H9 (cell line): ENCODE measurements around the gene TTLL4. TPM values are rescaled to one million over a fixed set of nuclear protein-coding genes. Genes with fewer than 3 reads are reported as not detected.

Experiments
- DNase-seq: peaks from one replicate; pipeline ENCODE4 v3.0.0-alpha.2; 2017
- H2AFZ ChIP-seq: one replicate; pipeline ENCODE4 v1.6.1; 2013; ENCODE audit warnings: mild to moderate bottlenecking, low read length, control low read depth, moderate library complexity
- H2AK5ac ChIP-seq: 2 replicates; pipeline ENCODE4 v1.6.1; 2013; ENCODE audit warnings: low read length, control low read depth, mixed read lengths; ENCODE audit not compliant: insufficient read length
- H2BK120ac ChIP-seq: one replicate; pipeline ENCODE4 v1.6.1; 2013; ENCODE audit warnings: low read depth, mild to moderate bottlenecking, low read length, control low read depth, inconsistent platforms; ENCODE audit not compliant: poor library complexity, severe bottlenecking
- H2BK12ac ChIP-seq: 2 replicates; pipeline ENCODE4 v1.6.1; 2013; ENCODE audit warnings: low read length, control low read depth, mixed read lengths, low read depth; ENCODE audit not compliant: insufficient read length
- H2BK15ac ChIP-seq: 2 replicates; pipeline ENCODE4 v1.6.1; 2013; ENCODE audit warnings: low read depth, low read length, control low read depth
- H2BK20ac ChIP-seq: one replicate; pipeline ENCODE4 v1.6.1; 2013; ENCODE audit warnings: low read depth, mild to moderate bottlenecking, low read length, control low read depth, inconsistent platforms; ENCODE audit not compliant: poor library complexity, severe bottlenecking
- H2BK5ac ChIP-seq: 2 replicates; pipeline ENCODE4 v1.6.1; 2013; ENCODE audit warnings: low read length, control low read depth, mixed read lengths; ENCODE audit not compliant: insufficient read length
- H3K14ac ChIP-seq: 2 replicates; pipeline ENCODE4 v1.6.1; 2013; ENCODE audit warnings: low read length, control low read depth; ENCODE audit not compliant: insufficient read depth
- H3K18ac ChIP-seq: 2 replicates; pipeline ENCODE4 v1.6.1; 2013; ENCODE audit warnings: low read depth, mild to moderate bottlenecking, mixed read lengths, low read length, control low read depth; ENCODE audit not compliant: insufficient read length
- H3K23ac ChIP-seq: 2 replicates; pipeline ENCODE4 v1.6.1; 2013; ENCODE audit warnings: low read length, control low read depth, mixed read lengths, low read depth; ENCODE audit not compliant: insufficient read length
- H3K23me2 ChIP-seq: 2 replicates; pipeline ENCODE4 v1.6.1; 2013; ENCODE audit warnings: low read depth, mild to moderate bottlenecking, mixed read lengths, low read length, control low read depth; ENCODE audit not compliant: insufficient read length, poor library complexity, severe bottlenecking
- H3K27ac ChIP-seq: 2 replicates; pipeline ENCODE4 v1.5.1; 2013; ENCODE audit warnings: low read length, control low read depth, mixed read lengths, low read depth; ENCODE audit not compliant: insufficient read length
- H3K27me3 ChIP-seq: 2 replicates; pipeline ENCODE4 v1.6.1; 2013; ENCODE audit warnings: low read length, control low read depth, inconsistent platforms; ENCODE audit not compliant: insufficient read depth
- H3K4ac ChIP-seq: 2 replicates; pipeline ENCODE4 v1.6.1; 2013; ENCODE audit warnings: low read depth, mild to moderate bottlenecking, control low read depth, inconsistent platforms, low read length, moderate library complexity
- H3K4me1 ChIP-seq: 2 replicates; pipeline ENCODE4 v1.6.1; 2013; ENCODE audit warnings: low read length, control low read depth, inconsistent platforms; ENCODE audit not compliant: insufficient read depth
- H3K4me2 ChIP-seq: 2 replicates; pipeline ENCODE4 v1.6.1; 2013; ENCODE audit warnings: low read length, control low read depth, mixed read lengths; ENCODE audit not compliant: insufficient read length, insufficient read depth
- H3K56ac ChIP-seq: 2 replicates; pipeline ENCODE4 v1.6.1; 2013; ENCODE audit warnings: low read depth, mild to moderate bottlenecking, mixed read lengths, low read length, control low read depth; ENCODE audit not compliant: insufficient read length
- H3K79me1 ChIP-seq: 2 replicates; pipeline ENCODE4 v1.6.1; 2013; ENCODE audit warnings: low read depth, mild to moderate bottlenecking, moderate library complexity, low read length, control low read depth, inconsistent platforms; ENCODE audit not compliant: insufficient read depth, poor library complexity, severe bottlenecking
- H3K79me2 ChIP-seq: 2 replicates; pipeline ENCODE4 v1.6.1; 2013; ENCODE audit warnings: low read length, control low read depth, inconsistent platforms; ENCODE audit not compliant: insufficient read depth
- H3K9ac ChIP-seq: 2 replicates; pipeline ENCODE4 v1.6.1; 2013; ENCODE audit warnings: low read length, control low read depth, mixed read lengths; ENCODE audit not compliant: insufficient read length; ENCODE audit errors: extremely low read depth
- H3K9me3 ChIP-seq: one replicate; pipeline ENCODE4 v1.6.1; 2013; ENCODE audit warnings: low read depth, low read length, inconsistent platforms; ENCODE audit not compliant: control insufficient read depth
- H3T11ph ChIP-seq: one replicate; pipeline ENCODE4 v1.6.1; 2013; ENCODE audit warnings: mild to moderate bottlenecking, low read length, control low read depth, inconsistent platforms
- H4K20me1 ChIP-seq: one replicate; pipeline ENCODE4 v1.6.1; 2013; ENCODE audit not compliant: control insufficient read depth, insufficient read length, insufficient read depth
- H4K5ac ChIP-seq: 2 replicates; pipeline ENCODE4 v1.6.1; 2013; ENCODE audit warnings: low read depth, mild to moderate bottlenecking, mixed read lengths, low read length, control low read depth; ENCODE audit not compliant: insufficient read length
- H4K8ac ChIP-seq: replicated peaks from 2 replicates; pipeline ENCODE4 v1.6.1; 2013; ENCODE audit warnings: low read length, control low read depth, mixed read lengths, low read depth; ENCODE audit not compliant: insufficient read length
- H4K91ac ChIP-seq: 2 replicates; pipeline ENCODE4 v1.6.1; 2013; ENCODE audit warnings: low read depth, mild to moderate bottlenecking, moderate library complexity, mixed read lengths, low read length, control low read depth; ENCODE audit not compliant: insufficient read length
- H3K27ac Mint-ChIP-seq, 3 experiments: 2 replicates in 2 of 3; 3 replicates in 1 of 3; pipeline ENCODE4 v1.8.0; 2020 to 2021; ENCODE audit warnings: mixed read lengths in 3 of 3, mild to moderate bottlenecking in 1 of 3, moderate library complexity in 1 of 3
- H3K27me3 Mint-ChIP-seq: 2 replicates; pipeline ENCODE4 v1.8.0; 2021; ENCODE audit warnings: low read depth, mild to moderate bottlenecking, moderate library complexity, mixed read lengths
- H3K36me3 Mint-ChIP-seq, 3 experiments: 2 replicates in 2 of 3; 3 replicates in 1 of 3; pipeline ENCODE4 v1.8.0; 2020 to 2021; ENCODE audit warnings: low read depth in 3 of 3, mixed read lengths in 3 of 3; ENCODE audit not compliant: insufficient read depth in 1 of 3
- H3K4me1 Mint-ChIP-seq, 2 experiments: 2 replicates each; pipeline ENCODE4 v1.8.0; 2020; ENCODE audit warnings: mixed read lengths in 2 of 2
- H3K4me3 Mint-ChIP-seq, 2 experiments: 2 replicates in 1 of 2; 3 replicates in 1 of 2; pipeline ENCODE4 v1.8.0; 2020 to 2021; ENCODE audit warnings: mild to moderate bottlenecking in 2 of 2, mixed read lengths in 2 of 2, moderate library complexity in 1 of 2
- H3K9me3 Mint-ChIP-seq, 2 experiments: 2 replicates in 1 of 2; 3 replicates in 1 of 2; pipeline ENCODE4 v1.8.0; 2020; ENCODE audit warnings: mild to moderate bottlenecking in 2 of 2, mixed read lengths in 2 of 2, moderate library complexity in 1 of 2
- WGBS: extraction: QIAGEN DNeasy Blood & Tissue Kit; methylation state at CpG from one replicate; pipeline ENCODE4 v1.1.7; 2013; ENCODE audit warnings: missing lambda C conversion rate, low lambda C conversion rate, mixed read lengths; ENCODE audit not compliant: insufficient read length; ENCODE audit errors: extremely low coverage; 5-methylcytosine and 5-hydroxymethylcytosine counted together
- total RNA-seq: library from RNA; stranded (reverse); gene quantifications from 2 replicates; pipeline ENCODE4 v1.2.1, GENCODE V29; 2021
- TF ChIP-seq, protein P1 (sequence below): fragments of 200-600 bp; sonication (generic); conservative IDR thresholded peaks from 3 replicates; pipeline ENCODE4 v1.8.0; 2021; ENCODE audit warnings: antibody characterized with exemption, mild to moderate bottlenecking

Gene TTLL4
- total RNA-seq, 1 experiment from 2014 or later, result 96.4 TPM

DNA sequence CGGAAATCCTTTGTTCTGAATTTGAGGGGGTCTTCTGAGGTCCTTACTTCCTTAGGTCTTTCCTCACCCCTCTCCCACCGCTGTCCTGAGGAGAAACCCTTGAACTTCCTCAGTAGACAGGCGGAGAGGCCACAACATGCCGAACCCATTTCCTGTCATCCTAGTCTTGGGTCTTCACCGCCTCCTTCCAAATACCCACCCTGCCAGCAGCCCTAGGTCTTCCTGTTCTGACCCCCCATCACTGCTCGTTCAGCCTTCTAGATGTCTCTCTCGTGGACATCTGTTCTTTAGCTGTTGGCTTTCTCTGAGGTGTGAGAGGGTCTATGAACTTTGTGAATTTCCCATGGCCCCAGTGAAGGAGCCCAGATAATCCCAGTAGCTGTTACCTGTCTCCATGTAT is 44.1 kb downstream of the TTLL4 start:
- H3K27ac Mint-ChIP-seq, result no peak overlapping the region
- H3T11ph ChIP-seq, result no peak overlapping the region
- no peak overlapping the region for H3K18ac ChIP-seq
- no peak overlapping the region for H3K9ac ChIP-seq
- no peaks in the 10 kb centered on the region for H3K27me3 ChIP-seq
- no peak overlapping the region for H2AFZ ChIP-seq
- H2BK12ac ChIP-seq, result no peak overlapping the region
- no peak overlapping the region for H2BK5ac ChIP-seq
- H4K91ac ChIP-seq, result no peak overlapping the region
- no peaks in the 10 kb centered on the region for H3K9me3 Mint-ChIP-seq
- no peak overlapping the region for H2BK120ac ChIP-seq
- no peaks in the 10 kb centered on the region for H3K9me3 ChIP-seq
- H2BK15ac ChIP-seq, result no peak overlapping the region
- H3K36me3 Mint-ChIP-seq, result peaks cover 32 to 82% (median 53%) of the 10 kb centered on the region in 3 experiments
- H3K23ac ChIP-seq, result no peak overlapping the region
- no peaks in the 10 kb centered on the region for H3K4me1 ChIP-seq
- H2AK5ac ChIP-seq, result no peak overlapping the region
- no peak for DNase-seq
- H4K20me1 ChIP-seq, result no peaks in the 10 kb centered on the region
- no peak overlapping the region for H4K5ac ChIP-seq
- no peak overlapping the region for H3K4me3 Mint-ChIP-seq
- no peaks in the 10 kb centered on the region for H3K79me1 ChIP-seq
- whole genome bisulfite sequencing, result no CpG with 5 or more reads among the region's 7 CpGs
- TF ChIP-seq, protein P1, sequence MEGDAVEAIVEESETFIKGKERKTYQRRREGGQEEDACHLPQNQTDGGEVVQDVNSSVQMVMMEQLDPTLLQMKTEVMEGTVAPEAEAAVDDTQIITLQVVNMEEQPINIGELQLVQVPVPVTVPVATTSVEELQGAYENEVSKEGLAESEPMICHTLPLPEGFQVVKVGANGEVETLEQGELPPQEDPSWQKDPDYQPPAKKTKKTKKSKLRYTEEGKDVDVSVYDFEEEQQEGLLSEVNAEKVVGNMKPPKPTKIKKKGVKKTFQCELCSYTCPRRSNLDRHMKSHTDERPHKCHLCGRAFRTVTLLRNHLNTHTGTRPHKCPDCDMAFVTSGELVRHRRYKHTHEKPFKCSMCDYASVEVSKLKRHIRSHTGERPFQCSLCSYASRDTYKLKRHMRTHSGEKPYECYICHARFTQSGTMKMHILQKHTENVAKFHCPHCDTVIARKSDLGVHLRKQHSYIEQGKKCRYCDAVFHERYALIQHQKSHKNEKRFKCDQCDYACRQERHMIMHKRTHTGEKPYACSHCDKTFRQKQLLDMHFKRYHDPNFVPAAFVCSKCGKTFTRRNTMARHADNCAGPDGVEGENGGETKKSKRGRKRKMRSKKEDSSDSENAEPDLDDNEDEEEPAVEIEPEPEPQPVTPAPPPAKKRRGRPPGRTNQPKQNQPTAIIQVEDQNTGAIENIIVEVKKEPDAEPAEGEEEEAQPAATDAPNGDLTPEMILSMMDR, result no peak
- H3K27me3 Mint-ChIP-seq, result no peaks in the 10 kb centered on the region
- H3K23me2 ChIP-seq, result no peaks in the 10 kb centered on the region
- no peak overlapping the region for H3K14ac ChIP-seq
- no peak overlapping the region for H3K4ac ChIP-seq
- H4K8ac ChIP-seq, result no peak overlapping the region
- no peak overlapping the region for H3K56ac ChIP-seq
- H3K4me1 Mint-ChIP-seq, result no peaks in the 10 kb centered on the region
- no peaks in the 10 kb centered on the region for H3K79me2 ChIP-seq
- H2BK20ac ChIP-seq, result no peak overlapping the region
- no peak overlapping the region for H3K4me2 ChIP-seq
- no peak overlapping the region for H3K27ac ChIP-seq
